ENCODE results near the gene ANKEF1.

ANKEF1 gene

GRCh38 chr20:10076126-10077080 is 41.6 kb downstream of the ANKEF1 start:
- no peaks in the 10 kb centered on the region for H3K27me3 ChIP-seq (ENCODE audit: insufficient read depth, low read length, poor library complexity, severe bottlenecking)
- H3K79me2 ChIP-seq (ENCODE audit: insufficient read depth, low read length): no peaks in the 10 kb centered on the region
- no peaks in the 10 kb centered on the region for H4K20me1 ChIP-seq (ENCODE audit: insufficient read depth, low read length, poor library complexity, severe bottlenecking)
- peaks cover 4% of the 10 kb centered on the region for H3K4me1 ChIP-seq (ENCODE audit: insufficient read depth, low read length, poor library complexity, severe bottlenecking)
- no peaks in the 10 kb centered on the region for H3K9me2 ChIP-seq (replicated peaks; ENCODE audit: low read depth, low read length)
- no peak overlapping the region for H2AFZ ChIP-seq (ENCODE audit: low read length)
- no peak overlapping the region for H3K9ac ChIP-seq (ENCODE audit: low read depth, low read length, poor library complexity, severe bottlenecking)
- no peaks in the 10 kb centered on the region for H3K36me3 ChIP-seq (ENCODE audit: insufficient read depth, low read length)
- no peaks in the 10 kb centered on the region for H3F3A ChIP-seq (ENCODE audit: low read depth)
- no peaks in the 10 kb centered on the region for H3K9me3 ChIP-seq (ENCODE audit: insufficient read depth, low read depth, low read length)
- TF ChIP-seq CTCF (conservative IDR thresholded peaks at IDR 0.05; ENCODE audit: low read length): no peak
- no peak for TF ChIP-seq EZH2phosphoT487 (IDR thresholded peaks at IDR 0.05; ENCODE audit: borderline replicate concordance)
- no peak overlapping the region for H3K4me3 ChIP-seq (ENCODE audit: low read length, poor library complexity, severe bottlenecking)
- H3K4me2 ChIP-seq (ENCODE audit: low read depth, low read length, poor library complexity, severe bottlenecking): peak overlapping the region; percentile 12

GRCh38 chr20:10077081-10077471 is 42.3 kb downstream of the ANKEF1 start:
- Histone ChIP-seq H3F3A (ENCODE audit: low read depth) (no peaks in the 10 kb centered on the region), H3K27me3 (ENCODE audit: insufficient read depth, low read length, poor library complexity, severe bottlenecking) (no peaks in the 10 kb centered on the region), H3K9ac (ENCODE audit: low read depth, low read length, poor library complexity, severe bottlenecking) (no peak overlapping the region), H3K4me1 (ENCODE audit: insufficient read depth, low read length, poor library complexity, severe bottlenecking) (peaks cover 4% of the 10 kb centered on the region), H3K79me2 (ENCODE audit: insufficient read depth, low read length) (no peaks in the 10 kb centered on the region), H2AFZ (ENCODE audit: low read length) (no peak overlapping the region), H3K9me3 (ENCODE audit: insufficient read depth, low read depth, low read length) (no peaks in the 10 kb centered on the region), H3K4me2 (ENCODE audit: low read depth, low read length, poor library complexity, severe bottlenecking) (peak overlapping the region; percentile 12), H3K36me3 (ENCODE audit: insufficient read depth, low read length) (no peaks in the 10 kb centered on the region), H3K9me2 (replicated peaks; ENCODE audit: low read depth, low read length) (no peaks in the 10 kb centered on the region), H3K4me3 (ENCODE audit: low read length, poor library complexity, severe bottlenecking) (no peak overlapping the region), H4K20me1 (ENCODE audit: insufficient read depth, low read length, poor library complexity, severe bottlenecking) (no peaks in the 10 kb centered on the region)
- TF ChIP-seq EZH2phosphoT487 (IDR thresholded peaks at IDR 0.05; ENCODE audit: borderline replicate concordance) (no peak), CTCF (conservative IDR thresholded peaks at IDR 0.05; ENCODE audit: low read length) (peak; percentile 71)

DNA sequence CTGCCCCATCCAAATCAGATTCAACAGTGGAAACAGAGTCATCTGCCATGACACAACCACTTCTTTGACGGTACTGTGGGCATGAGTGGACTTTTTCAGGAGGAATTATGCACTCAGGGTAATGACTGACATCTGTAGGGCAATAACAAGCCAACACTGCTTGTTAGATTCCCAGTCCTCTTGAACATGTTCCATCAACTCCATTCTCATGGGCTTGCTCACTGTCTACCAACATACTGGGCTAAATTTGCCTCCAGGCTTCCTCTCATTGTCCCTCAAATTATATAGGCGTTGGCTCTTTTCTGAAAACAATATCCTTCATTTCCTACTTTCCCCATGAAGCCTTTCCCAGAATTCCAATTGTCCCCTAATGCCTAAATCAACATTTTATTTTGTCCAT is 43.1 kb downstream of the ANKEF1 start:
- no peaks in the 10 kb centered on the region for H3K79me2 ChIP-seq (ENCODE audit: insufficient read depth, low read length)
- no peaks in the 10 kb centered on the region for H3K9me2 ChIP-seq (replicated peaks; ENCODE audit: low read depth, low read length)
- no peak overlapping the region for H2AFZ ChIP-seq (ENCODE audit: low read length)
- H3K9ac ChIP-seq (ENCODE audit: low read depth, low read length, poor library complexity, severe bottlenecking): no peak overlapping the region
- no peaks in the 10 kb centered on the region for H3K9me3 ChIP-seq (ENCODE audit: insufficient read depth, low read depth, low read length)
- H3F3A ChIP-seq (ENCODE audit: low read depth): no peaks in the 10 kb centered on the region
- no peaks in the 10 kb centered on the region for H3K27me3 ChIP-seq (ENCODE audit: insufficient read depth, low read length, poor library complexity, severe bottlenecking)
- H3K4me2 ChIP-seq (ENCODE audit: low read depth, low read length, poor library complexity, severe bottlenecking): no peak overlapping the region
- no peaks in the 10 kb centered on the region for H4K20me1 ChIP-seq (ENCODE audit: insufficient read depth, low read length, poor library complexity, severe bottlenecking)
- no peak overlapping the region for H3K4me3 ChIP-seq (ENCODE audit: low read length, poor library complexity, severe bottlenecking)
- H3K4me1 ChIP-seq (ENCODE audit: insufficient read depth, low read length, poor library complexity, severe bottlenecking): peaks cover 4% of the 10 kb centered on the region
- H3K36me3 ChIP-seq (ENCODE audit: insufficient read depth, low read length): no peaks in the 10 kb centered on the region
- TF ChIP-seq CTCF (conservative IDR thresholded peaks at IDR 0.05; ENCODE audit: low read length) (no peak), EZH2phosphoT487 (IDR thresholded peaks at IDR 0.05; ENCODE audit: borderline replicate concordance) (no peak)
